H1 (cell line): ENCODE data around the gene ARID4A. TPM values are rescaled to one million over a fixed set of nuclear protein-coding genes. Genes with fewer than 3 reads are reported as not detected.

ENCODE experiments used
- CTCF ChIA-PET: fragments of 300-600 bp; sonication (Branson Sonifier 250); formaldehyde crosslinking; loops from one replicate; lab custom pipeline; 2021; ENCODE audit not compliant: partially characterized antibody; lab: Charles Lee
- POLR2A ChIA-PET: fragments of 300-600 bp; sonication (Branson Sonifier 250); formaldehyde crosslinking; loops from one replicate; lab custom pipeline; 2021; ENCODE audit warnings: inconsistent platforms; ENCODE audit not compliant: partially characterized antibody; lab: Charles Lee
- DNase-seq, 2 experiments: peaks; one replicate each; pipeline versions ENCODE4 v3.0.0 to v3.0.0-alpha.2; 2010 to 2022; ENCODE audit warnings: low spot score in 2 of 2, low read depth in 1 of 2, mixed read lengths in 1 of 2
- FAIRE-seq: peaks from 2 replicates; lab custom pipeline; 2011; peaks lifted over from hg19 to GRCh38; lab: Jason Lieb, UNC
- H2AFZ ChIP-seq: 2 replicates; pipeline ENCODE4 v1.8.1; 2012; ENCODE audit warnings: low read length, inconsistent platforms
- H2AK5ac ChIP-seq: 2 replicates; pipeline ENCODE4 v1.6.1; 2013; ENCODE audit warnings: low read depth, low read length
- H2BK120ac ChIP-seq: replicated peaks from 2 replicates; pipeline ENCODE3; 2013; ENCODE audit warnings: low read depth, low read length, inconsistent platforms
- H2BK12ac ChIP-seq: 2 replicates; pipeline ENCODE4 v1.6.1; 2013; ENCODE audit warnings: low read depth, low read length
- H2BK15ac ChIP-seq: 2 replicates; pipeline ENCODE4 v1.6.1; 2013; ENCODE audit warnings: low read length
- H2BK20ac ChIP-seq: 2 replicates; pipeline ENCODE4 v1.6.1; 2013; ENCODE audit warnings: low read length
- H2BK5ac ChIP-seq: 2 replicates; pipeline ENCODE4 v1.6.1; 2013; ENCODE audit warnings: low read depth, low read length
- H3K14ac ChIP-seq: 2 replicates; pipeline ENCODE4 v1.6.1; 2013; ENCODE audit warnings: inconsistent platforms; ENCODE audit not compliant: insufficient read length
- H3K18ac ChIP-seq: 2 replicates; pipeline ENCODE4 v1.6.1; 2013; ENCODE audit warnings: low read length; ENCODE audit errors: extremely low read depth
- H3K23ac ChIP-seq: 2 replicates; pipeline ENCODE4 v1.6.1; 2013; ENCODE audit warnings: inconsistent platforms; ENCODE audit not compliant: insufficient read length
- H3K23me2 ChIP-seq: 2 replicates; pipeline ENCODE4 v1.6.1; 2013; ENCODE audit warnings: low read depth, low read length
- H3K27ac ChIP-seq: 2 replicates; pipeline ENCODE4 v1.6.1; 2011; ENCODE audit warnings: low read depth, low read length, inconsistent platforms
- H3K27me3 ChIP-seq, 4 experiments: replicated peaks in 1 of 4; 1 replicate in 1 of 4; 2 replicates in 3 of 4; pipeline versions ENCODE4 v1.6.1 to v1.8.1; 2011 to 2013; ENCODE audit warnings: low read length in 3 of 4, mild to moderate bottlenecking in 3 of 4, inconsistent platforms in 2 of 4, mixed read lengths in 2 of 4, moderate library complexity in 1 of 4; ENCODE audit not compliant: control insufficient read depth in 3 of 4, insufficient read depth in 3 of 4; ENCODE audit errors: extremely low read depth in 1 of 4
- H3K36me3 ChIP-seq, 4 experiments: 2 replicates each; pipeline versions ENCODE4 v1.6.1 to v1.8.1; 2011 to 2013; ENCODE audit warnings: mild to moderate bottlenecking in 4 of 4, low read length in 3 of 4, moderate library complexity in 2 of 4, control low read depth in 1 of 4, inconsistent platforms in 1 of 4; ENCODE audit not compliant: insufficient read depth in 4 of 4, control insufficient read depth in 2 of 4
- H3K4ac ChIP-seq: replicated peaks from 2 replicates; pipeline ENCODE3; 2013; ENCODE audit warnings: low read length, low read depth, mixed read lengths, inconsistent platforms; ENCODE audit not compliant: insufficient read length
- H3K4me1 ChIP-seq, 4 experiments: replicated peaks in 1 of 4; 1 replicate in 1 of 4; 2 replicates in 3 of 4; pipeline versions ENCODE4 v1.6.1 to v1.8.1; 2011 to 2013; ENCODE audit warnings: low read length in 3 of 4, inconsistent platforms in 2 of 4, mixed read lengths in 1 of 4; ENCODE audit not compliant: insufficient read depth in 4 of 4, control insufficient read depth in 3 of 4
- H3K4me2 ChIP-seq, 2 experiments: 2 replicates each; pipeline versions ENCODE4 v1.6.1 to v1.8.1; 2011 to 2013; ENCODE audit warnings: low read depth in 2 of 2, low read length in 2 of 2, control low read depth in 1 of 2, inconsistent platforms in 1 of 2, mild to moderate bottlenecking in 1 of 2; ENCODE audit not compliant: insufficient read depth in 1 of 2
- H3K4me3 ChIP-seq, 4 experiments: fragments of 200-600, 300-600 bp in 1 of 4; sonication (generic), shearing (Covaris generic), sonication (Bioruptor Twin) in 1 of 4; 2 replicates each; pipeline versions ENCODE4 v1.5.1 to v1.8.1; 2011 to 2016; ENCODE audit warnings: low read length in 4 of 4, low read depth in 3 of 4, control low read depth in 2 of 4, inconsistent platforms in 2 of 4, mild to moderate bottlenecking in 2 of 4, mixed read lengths in 1 of 4, moderate library complexity in 1 of 4; ENCODE audit not compliant: insufficient read depth in 2 of 4; ENCODE audit errors: extremely low read depth in 1 of 4
- H3K56ac ChIP-seq: replicated peaks from 2 replicates; pipeline ENCODE3; 2013; ENCODE audit warnings: low read depth, mild to moderate bottlenecking, mixed read lengths, low read length, inconsistent platforms; ENCODE audit not compliant: insufficient read length
- H3K79me1 ChIP-seq: 2 replicates; pipeline ENCODE4 v1.6.1; 2013; ENCODE audit warnings: low read depth, low read length, control low read depth
- H3K79me2 ChIP-seq, 2 experiments: 2 replicates each; pipeline versions ENCODE4 v1.6.1 to v1.8.1; 2012 to 2013; ENCODE audit warnings: low read length in 2 of 2, mild to moderate bottlenecking in 2 of 2, inconsistent platforms in 1 of 2; ENCODE audit not compliant: insufficient read depth in 2 of 2, control insufficient read depth in 1 of 2
- H3K9ac ChIP-seq, 4 experiments: replicated peaks in 1 of 4; 1 replicate in 1 of 4; 2 replicates in 3 of 4; pipeline versions ENCODE4 v1.6.1 to v1.8.1; 2011 to 2013; ENCODE audit warnings: low read depth in 3 of 4, low read length in 3 of 4, control low read depth in 2 of 4, mild to moderate bottlenecking in 2 of 4, moderate library complexity in 2 of 4, inconsistent platforms in 1 of 4; ENCODE audit errors: extremely low read depth in 1 of 4
- H3K9me3 ChIP-seq, 2 experiments: 2 replicates each; pipeline versions ENCODE4 v1.6.1 to v1.8.1; 2012 to 2013; ENCODE audit warnings: mild to moderate bottlenecking in 2 of 2, moderate library complexity in 2 of 2, control low read depth in 1 of 2, inconsistent platforms in 1 of 2, low read depth in 1 of 2, low read length in 1 of 2, mixed read lengths in 1 of 2; ENCODE audit not compliant: insufficient read depth in 2 of 2
- H4K20me1 ChIP-seq, 2 experiments: replicated peaks in 1 of 2; 2 replicates each; pipeline versions ENCODE3 to v1.8.1; 2011 to 2013; ENCODE audit warnings: inconsistent platforms in 2 of 2, low read length in 2 of 2, mild to moderate bottlenecking in 1 of 2; ENCODE audit not compliant: insufficient read depth in 2 of 2, control insufficient read depth in 1 of 2
- H4K5ac ChIP-seq: 2 replicates; pipeline ENCODE4 v1.6.1; 2013; ENCODE audit warnings: low read length, low read depth, mixed read lengths, inconsistent platforms; ENCODE audit not compliant: insufficient read length
- H4K8ac ChIP-seq: 2 replicates; pipeline ENCODE4 v1.8.0; 2013; ENCODE audit warnings: mild to moderate bottlenecking, moderate library complexity, low read length, inconsistent platforms; ENCODE audit not compliant: insufficient read depth; ENCODE audit errors: extremely low read depth
- H4K91ac ChIP-seq: replicated peaks from 2 replicates; pipeline ENCODE3; 2013; ENCODE audit warnings: low read length, mixed read lengths, inconsistent platforms; ENCODE audit not compliant: insufficient read length
- ASH2L ChIP-seq: fragments of 200-600, 300-600 bp; sonication (generic); IDR thresholded peaks from one replicate; pipeline ENCODE4 v1.7.1; 2017; ENCODE audit warnings: low read length
- EP300 ChIP-seq, 2 experiments: IDR thresholded peaks; 1 replicate in 1 of 2; 2 replicates in 1 of 2; pipeline ENCODE4 v1.6.1; 2011 to 2012; ENCODE audit warnings: low read depth in 2 of 2, low read length in 2 of 2, mild to moderate bottlenecking in 2 of 2, borderline replicate concordance in 1 of 2, inconsistent platforms in 1 of 2, moderate library complexity in 1 of 2
- KDM4A ChIP-seq: IDR thresholded peaks from one replicate; pipeline ENCODE4 v1.7.1; 2012; ENCODE audit warnings: low read depth, mild to moderate bottlenecking, moderate library complexity, low read length, inconsistent platforms; ENCODE audit not compliant: severe bottlenecking
- RBBP5 ChIP-seq: IDR thresholded peaks from 2 replicates; pipeline ENCODE4 v1.7.1; 2012; ENCODE audit warnings: low read depth, mild to moderate bottlenecking, inconsistent platforms, low read length, moderate library complexity, borderline replicate concordance
- SAP30 ChIP-seq: fragments of 300-600 bp; sonication (generic); IDR thresholded peaks from 2 replicates; pipeline ENCODE4 v1.7.1; 2012; ENCODE audit warnings: low read length, moderate library complexity, mild to moderate bottlenecking, inconsistent platforms; ENCODE audit not compliant: insufficient read depth, insufficient replicate concordance
- SP4 ChIP-seq: IDR thresholded peaks from 2 replicates; pipeline ENCODE4 v1.6.1; 2012; ENCODE audit warnings: low read length, inconsistent platforms
- SUZ12 ChIP-seq: fragments of 200-600 bp; sonication (generic); IDR thresholded peaks from 2 replicates; pipeline ENCODE4 v1.6.1; 2012; ENCODE audit warnings: mild to moderate bottlenecking, inconsistent platforms, low read length, moderate library complexity, mixed read lengths
- TAF1 ChIP-seq: IDR thresholded peaks from 2 replicates; pipeline ENCODE4 v1.6.1; 2011; ENCODE audit warnings: mild to moderate bottlenecking, low read depth, low read length
- WGBS, 2 experiments: shearing (Covaris generic) in 1 of 2; methylation state at CpG; one replicate each; pipeline versions ENCODE4 v1.1.6 to v1.1.7; 2013 to 2015; ENCODE audit warnings: low lambda C conversion rate in 2 of 2, mixed read lengths in 2 of 2, inconsistent platforms in 1 of 2, low coverage in 1 of 2, missing lambda C conversion rate in 1 of 2; ENCODE audit not compliant: insufficient replicate concordance in 2 of 2, insufficient coverage in 1 of 2, insufficient read length in 1 of 2; ENCODE audit errors: extremely low coverage in 1 of 2, missing lambda C conversion rate in 1 of 2; 5-methylcytosine and 5-hydroxymethylcytosine counted together
- polyA plus RNA-seq, 7 experiments: library from polyadenylated mRNA; depleted of rRNA in 3 of 7; stranded (reverse) in 5 of 7; unstranded in 2 of 7; fragments of >200 nt in 5 of 7; fragments of 200-250 nt in 2 of 7; gene quantifications; 1 replicate in 5 of 7; 2 replicates in 1 of 7; 4 replicates in 1 of 7; pipeline versions ENCODE4 v1.2.1 to v1.2.3, GENCODE V29; 2011 to 2013; ENCODE audit warnings: missing spikeins in 2 of 7, mixed read lengths in 2 of 7
- total RNA-seq: library from RNA; stranded (reverse); fragmentation: NEBNext Ultra II Directional; extraction: Animal tissue kit (Norgen Biotek cat#: 25700); gene quantifications from 2 replicates; pipeline ENCODE4 v1.2.1, GENCODE V29; 2021

The ARID4A gene
- total and polyA plus RNA-seq, 2 of the 8 experiments (the other 6 are each of a cell fraction or from before 2014, with no cell fraction given) = 2.1 to 14.6 TPM

DNA sequence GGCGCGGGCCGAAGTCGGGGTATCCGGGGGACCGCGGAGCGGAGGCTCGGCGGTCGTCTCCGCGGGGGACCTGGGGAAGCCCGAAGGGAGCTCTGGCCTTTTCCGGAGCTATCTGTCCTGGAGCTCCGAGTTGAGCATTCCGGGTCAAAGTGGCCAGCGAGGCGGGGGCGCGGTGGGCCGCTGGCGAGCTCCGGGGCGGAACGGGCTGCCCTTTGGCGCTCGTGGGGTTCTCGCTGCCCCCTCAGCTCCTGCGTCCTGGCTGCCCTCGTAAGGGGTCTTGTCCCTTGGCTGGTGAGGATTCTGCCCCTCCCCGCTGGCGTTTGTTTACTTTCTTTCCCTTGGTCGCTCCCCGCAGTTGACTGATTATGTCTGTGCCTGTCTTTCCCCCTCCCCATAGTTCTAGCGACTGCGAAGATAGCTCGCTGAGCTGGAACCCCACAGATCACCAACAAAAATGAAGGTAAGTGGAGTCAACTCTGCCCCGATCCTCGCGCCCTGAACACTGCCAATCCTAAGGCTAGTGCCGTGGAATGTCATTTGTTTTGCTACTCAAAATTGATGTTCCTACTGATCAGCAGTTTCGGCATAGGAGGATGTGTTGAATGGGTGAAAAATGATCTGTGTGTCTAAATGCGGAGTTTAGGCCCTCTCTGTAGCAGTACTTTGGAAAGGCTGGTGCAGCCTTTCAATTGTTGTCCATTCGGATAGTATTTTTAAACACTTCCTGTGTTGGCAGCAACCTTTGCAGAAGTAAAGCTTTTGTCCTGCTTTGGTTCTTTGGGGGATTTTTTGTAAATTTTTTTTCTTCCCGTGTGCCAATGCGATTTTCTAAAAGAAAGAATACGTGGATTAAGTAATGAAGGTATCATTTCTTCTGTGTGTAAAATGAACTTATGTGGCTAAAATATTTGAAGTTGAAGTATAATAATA lies 1.3 kb downstream of the ARID4A start:
- Histone ChIP-seq H2AK5ac (no peak overlapping the region), H2BK12ac (no peak overlapping the region), H2BK15ac (no peak overlapping the region), H2BK5ac (peak overlapping the region; percentile 26; the same call in 1 of the 2 replicates), H3K27ac (0 out of 2 replicates have a peak overlapping the region, but pooled peaks have one; percentile 29), H3K4me2 (peak overlapping the region; percentile 87 to 96), H4K5ac (peak overlapping the region; percentile 35), H3K4me3 (peak overlapping the region; percentile 81 to 94 (median 92)), H2AFZ (peak overlapping the region; percentile 69; the same call in 1 of the 2 replicates), H3K14ac (no peak overlapping the region), H3K18ac (no peak overlapping the region), H3K4ac (no peak overlapping the region), H4K20me1 (peaks cover 2% of the 10 kb centered on the region in 2 experiments), H3K27me3 (no peaks in the 10 kb centered on the region), H3K56ac (no peak overlapping the region), H3K9me3 (no peaks in the 10 kb centered on the region), H3K23ac (no peak overlapping the region), H3K23me2 (peaks cover 5% of the 10 kb centered on the region), H3K79me2 (peaks cover 14 to 56% of the 10 kb centered on the region in 2 experiments), H3K4me1 (peaks cover 0 to 3% (median 0%) of the 10 kb centered on the region in 4 experiments; a peak in 2 of 7 replicates), H2BK120ac (no peak overlapping the region), H2BK20ac (no peak overlapping the region), H4K91ac (no peak overlapping the region), H4K8ac (peak overlapping the region; percentile 16; the same call in 1 of the 2 replicates), H3K36me3 (peaks cover under 1 to 21% (median 6%) of the 10 kb centered on the region in 4 experiments; a peak in 4 of 8 replicates), H3K79me1 (no peaks in the 10 kb centered on the region; the same call in 1 of the 2 replicates), H3K9ac (peak overlapping the region; percentile 36 to 84 (median 60))
- POLR2A ChIA-PET = interaction anchor here (0.7 to 3.2 kb wide), 11 partner anchors 8 to 128 kb away, joined by 3 to 34 read pairs (median 16); partner anchors contain the start of genes ACTR10, KIAA0586, PSMA3 and TIMM9
- no peak for FAIRE-seq
- peak in 1 of 2 experiments; percentile 67 for DNase-seq
- 16% methylated on average over 31 of the region's 48 CpGs; no CpG with 5 or more reads in 1 of the 2 experiments for WGBS, 2 experiments
- TF ChIP-seq TAF1 (peak; percentile 16; the same call in 1 of the 2 replicates), SUZ12 (no peak), KDM4A (peak; percentile 46), EP300 (IDR thresholded peaks at IDR 0.05; ENCODE audit: borderline replicate concordance in 1 of 2, low read depth in 2 of 2, low read length in 2 of 2) (no peak), SAP30 (peak; percentile 79), RBBP5 (peak; percentile 68; the same call in 1 of the 2 replicates), SP4 (no peak), ASH2L (peak; percentile 69)
- CTCF ChIA-PET = interaction anchor here (1.2 kb wide), 1 partner anchor 134 kb away, joined by 5 read pairs; no protein-coding TSS in a partner anchor
